ENCODE measurements around the gene TRMT112.
A peak's percentile ranks its signal among the peaks of the same experiment; 100 is the strongest.

TRMT112 gene

DNA sequence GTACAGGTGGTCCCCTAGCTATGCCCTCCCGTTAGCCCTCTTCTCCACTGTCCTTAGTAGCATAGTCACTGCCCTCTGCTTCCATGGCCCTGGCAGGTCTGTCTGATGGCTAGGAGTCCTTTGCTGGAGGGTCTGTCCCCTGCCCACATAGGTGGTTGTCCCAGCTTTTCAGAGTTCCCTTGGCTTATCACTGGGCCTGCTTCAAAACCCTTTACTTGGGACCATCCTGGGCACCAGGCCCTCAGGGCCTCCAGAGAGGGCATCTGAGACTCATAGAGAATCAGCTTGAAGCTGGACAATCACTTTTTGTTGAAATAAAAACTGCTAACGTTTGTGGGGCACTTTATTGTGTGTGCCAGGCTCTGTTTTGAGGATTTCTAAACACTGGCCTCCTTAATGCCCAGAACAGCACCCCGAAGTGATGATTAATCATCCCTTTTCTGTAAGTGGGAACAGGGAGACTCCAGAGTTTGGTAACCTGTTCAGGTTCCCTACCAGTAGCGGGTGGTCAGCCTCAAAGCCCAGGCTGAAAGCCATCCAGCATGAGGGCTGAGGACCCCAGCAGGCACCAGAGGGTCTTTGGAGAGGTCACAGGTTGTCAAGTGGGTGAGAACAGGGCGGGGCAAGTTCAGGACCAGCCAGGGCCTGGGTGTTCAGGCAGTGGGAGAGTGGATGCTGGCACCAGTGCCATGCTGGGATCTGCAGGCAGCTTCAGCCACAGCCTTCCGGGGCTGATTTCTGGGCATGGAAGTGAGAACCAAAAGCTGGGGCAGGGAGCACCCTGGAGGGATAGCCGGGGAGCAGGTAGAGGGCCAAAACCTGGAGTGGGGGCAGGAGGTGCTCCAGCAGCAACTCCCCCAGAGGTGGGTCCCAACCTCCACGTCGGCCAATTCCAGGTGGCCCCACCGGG lies 26.8 kb downstream of the TRMT112 start:
- no peak for DNase-seq

DNA sequence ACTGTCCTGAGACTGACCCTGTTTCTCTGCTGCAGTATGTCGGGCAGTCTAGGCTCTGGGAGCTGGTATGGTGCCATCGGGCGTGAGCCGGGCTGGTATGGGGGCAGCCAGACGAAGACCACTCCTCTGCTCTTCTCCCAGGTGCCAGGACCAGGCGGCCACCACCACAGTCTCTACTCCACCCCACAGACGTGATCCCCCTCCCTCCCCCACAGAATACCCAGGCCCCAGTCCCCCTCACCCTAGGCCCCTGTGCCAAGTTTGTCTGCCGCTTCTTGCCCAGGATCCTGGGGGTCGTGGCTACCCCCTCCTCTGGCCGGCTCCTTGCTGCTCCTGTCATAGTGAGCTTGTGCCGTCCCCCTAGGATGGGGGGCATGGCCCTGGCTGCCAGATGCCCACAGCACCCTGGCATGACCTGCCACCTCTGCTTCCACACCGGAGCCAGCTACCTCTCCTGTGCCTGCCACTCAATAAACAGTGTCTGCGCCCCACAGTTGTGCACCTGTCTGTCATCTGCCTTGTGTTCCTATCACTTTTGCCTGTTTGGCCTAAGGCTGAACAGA lies 28.3 kb downstream of the TRMT112 start:
- no peak for DNase-seq

- no peak for DNase-seq
Measured at GRCh38 chr11:64288353-64288750, 29.0 kb downstream of the TRMT112 start.

- DNase-seq, result no peak
Measured at GRCh38 chr11:64287676-64288352, 29.5 kb downstream of the TRMT112 start.

DNA sequence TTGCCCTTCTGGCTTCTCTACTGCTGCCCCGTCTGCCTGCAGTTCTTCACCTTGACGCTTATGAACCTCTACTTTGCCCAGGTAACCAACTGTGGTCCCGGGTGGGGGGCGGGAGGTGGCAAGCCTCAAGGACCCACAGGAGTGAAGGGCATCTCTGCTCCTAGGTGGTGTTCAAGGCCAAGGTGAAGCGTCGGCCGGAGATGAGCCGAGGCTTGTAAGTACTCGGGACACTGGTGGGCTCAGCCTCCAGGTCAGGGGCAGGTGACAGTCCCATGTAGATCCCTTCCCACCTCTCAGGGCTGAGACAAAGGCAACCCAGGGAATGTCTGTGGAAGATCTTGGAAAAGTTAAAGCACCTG lies 30.6 kb downstream of the TRMT112 start:
- no peak for DNase-seq

DNA sequence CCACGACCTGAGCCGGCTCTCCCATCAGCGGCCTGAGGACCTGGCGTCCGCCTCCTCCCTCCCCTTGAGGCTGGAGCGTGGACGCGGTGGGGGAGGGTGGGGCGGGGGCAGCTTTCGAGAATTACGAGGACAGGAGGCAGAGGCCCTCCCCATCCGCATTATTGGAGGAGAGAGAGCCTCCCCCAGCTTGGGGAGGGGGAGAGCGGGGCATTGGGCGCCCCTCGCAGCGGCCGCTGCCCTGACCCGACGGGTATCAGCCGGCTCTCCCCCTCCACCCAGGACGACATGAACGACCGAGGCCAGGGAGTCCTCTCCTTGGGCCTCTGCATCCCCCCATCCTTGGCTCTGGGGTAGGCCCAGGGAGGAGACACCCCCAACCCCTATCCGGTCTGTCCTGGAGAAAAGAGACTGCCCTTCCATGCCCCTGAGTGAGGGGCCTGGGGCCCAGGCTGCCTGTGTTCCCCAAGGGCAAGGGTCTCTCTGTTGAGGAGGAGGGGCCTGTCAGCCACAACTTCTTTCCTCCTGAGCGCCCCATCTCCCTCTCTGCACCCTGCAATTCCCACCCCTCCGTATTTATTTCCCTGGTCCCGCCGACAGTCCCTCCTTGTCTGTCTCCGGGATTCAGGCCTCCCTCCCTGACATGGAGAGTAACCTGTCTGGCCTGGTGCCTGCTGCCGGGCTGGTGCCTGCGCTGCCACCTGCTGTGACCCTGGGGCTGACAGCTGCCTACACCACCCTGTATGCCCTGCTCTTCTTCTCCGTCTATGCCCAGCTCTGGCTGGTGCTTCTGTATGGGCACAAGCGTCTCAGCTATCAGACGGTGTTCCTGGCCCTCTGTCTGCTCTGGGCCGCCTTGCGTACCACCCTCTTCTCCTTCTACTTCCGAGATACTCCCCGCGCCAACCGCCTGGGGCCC lies 31.2 kb downstream of the TRMT112 start:
- DNase-seq, result peak; percentile 37

- peak; percentile 92 for DNase-seq
Measured at GRCh38 chr11:64284962-64285884, 32.1 kb downstream of the TRMT112 start, which contains the start of gene GPR137. GPR137 (plus strand) TSS chr11:64285848; CDS start chr11:64286525, 677 bp downstream.

DNA sequence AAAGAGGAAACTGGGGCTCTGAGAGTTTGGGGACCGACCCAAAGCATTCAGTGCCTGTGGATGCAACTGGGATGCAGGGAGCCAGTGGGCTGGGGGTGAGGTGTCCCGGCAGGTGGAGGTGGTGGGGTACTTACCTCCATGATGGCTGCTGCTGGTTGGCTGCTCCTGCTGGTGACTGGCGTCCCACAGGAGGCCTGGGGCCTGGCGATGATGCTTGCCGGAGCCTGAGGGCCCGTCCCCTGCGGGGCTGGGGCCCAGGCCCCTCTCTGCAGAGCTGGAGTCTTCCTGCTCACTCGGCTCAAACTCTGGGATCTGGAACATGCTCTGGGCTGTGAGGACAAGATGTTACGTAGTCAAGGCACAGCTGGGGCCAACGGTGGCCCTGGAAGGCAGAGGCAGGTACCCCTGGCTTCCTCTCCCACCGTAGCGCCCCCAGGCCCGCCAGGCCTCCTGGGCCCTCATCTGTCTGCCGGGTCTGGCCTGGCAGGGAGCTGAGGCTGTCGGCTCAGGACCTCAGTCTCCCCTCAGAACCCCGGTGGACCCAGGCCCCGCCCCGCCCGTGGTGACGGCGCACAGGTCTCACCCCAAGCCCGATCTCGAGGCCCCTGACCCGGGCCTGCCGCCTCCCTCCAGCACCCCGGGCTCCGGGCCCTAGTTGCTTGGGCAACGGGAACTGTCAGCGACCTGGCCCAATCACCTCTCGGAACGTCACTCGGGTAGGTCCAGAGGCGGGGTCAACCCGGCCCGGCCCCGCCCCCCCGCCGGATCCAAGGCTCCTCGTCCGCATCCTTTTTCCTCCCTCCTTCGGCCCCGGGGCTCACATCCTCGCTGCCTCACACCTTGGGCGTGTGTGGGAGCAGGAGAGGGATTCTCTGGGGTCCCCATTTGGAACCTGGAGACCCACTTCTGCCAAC lies 33.1 kb downstream of the TRMT112 start, which contains the start of gene BAD:
BAD (minus strand) TSS at position 618 of the 914 bp plus-strand sequence; CDS start at position 321, 297 bp downstream.
- peak; percentile 96 for DNase-seq

DNA sequence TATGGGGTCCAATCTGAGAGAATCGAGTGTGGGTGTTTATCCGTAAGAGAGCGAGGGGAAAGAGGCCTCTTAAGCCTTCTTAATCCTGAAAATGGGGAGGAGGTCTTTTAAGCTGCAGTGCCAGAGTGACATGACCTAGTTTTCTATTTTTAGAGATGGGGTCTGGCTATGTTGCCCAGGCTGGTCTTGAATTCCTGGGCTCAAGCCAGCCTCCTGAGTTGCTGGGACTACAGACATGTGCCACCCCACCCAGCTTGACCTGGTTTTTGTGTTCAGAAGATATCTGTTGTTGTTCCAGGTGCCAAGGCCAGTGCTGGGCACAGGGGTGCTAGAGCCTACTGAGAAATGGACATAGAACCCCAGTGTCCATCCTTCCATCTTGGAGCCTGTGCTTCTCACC lies 34.3 kb downstream of the TRMT112 start:
- DNase-seq, result no peak

GRCh38 chr11:64281957-64282770 lies 35.2 kb downstream of the TRMT112 start:
- DNase-seq, result no peak

- DNase-seq, result no peak
Measured at GRCh38 chr11:64278576-64279190, 38.7 kb downstream of the TRMT112 start.

- DNase-seq, result no peak
Measured at GRCh38 chr11:64276653-64277431, 40.5 kb downstream of the TRMT112 start.

- DNase-seq, result no peak
Measured at GRCh38 chr11:64275841-64276240, 41.5 kb downstream of the TRMT112 start.

DNA sequence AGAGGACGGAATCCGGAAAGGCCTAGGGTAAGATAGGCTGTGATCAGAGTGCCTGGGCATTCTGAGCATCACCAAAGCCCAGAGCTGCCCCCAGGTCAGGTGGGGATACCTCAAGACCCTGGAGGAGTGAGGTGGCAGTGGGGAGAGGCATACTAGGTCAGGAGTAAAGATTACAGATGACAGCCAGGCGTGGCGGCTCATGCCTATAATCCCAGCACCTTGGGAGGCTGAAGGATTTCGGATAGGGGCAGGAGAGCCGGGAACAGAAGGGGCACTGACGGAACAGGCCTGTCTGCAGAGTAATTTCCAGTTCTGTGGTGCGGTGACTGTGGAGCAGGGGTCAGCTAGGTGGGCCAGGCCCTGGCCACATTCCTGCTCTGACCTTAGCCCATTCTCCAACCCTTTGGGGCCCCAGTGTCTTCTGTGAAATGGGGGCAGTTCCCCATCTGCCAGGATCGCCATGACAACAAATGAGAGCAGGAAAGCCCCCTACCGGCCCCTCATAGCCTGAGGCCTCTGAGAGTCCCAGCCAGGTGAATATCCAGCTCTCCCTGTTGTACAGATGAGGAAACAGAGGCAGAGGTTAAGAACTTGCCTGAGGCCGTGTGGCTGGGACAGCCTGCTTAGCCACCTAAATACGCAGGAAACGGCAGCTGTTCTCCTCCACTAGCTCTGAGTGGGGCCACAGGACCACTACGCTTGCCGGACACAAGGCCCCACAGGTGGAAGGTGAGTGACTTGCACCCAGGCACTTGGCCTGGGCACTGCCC lies 42.1 kb downstream of the TRMT112 start:
- DNase-seq, result no peak

DNA sequence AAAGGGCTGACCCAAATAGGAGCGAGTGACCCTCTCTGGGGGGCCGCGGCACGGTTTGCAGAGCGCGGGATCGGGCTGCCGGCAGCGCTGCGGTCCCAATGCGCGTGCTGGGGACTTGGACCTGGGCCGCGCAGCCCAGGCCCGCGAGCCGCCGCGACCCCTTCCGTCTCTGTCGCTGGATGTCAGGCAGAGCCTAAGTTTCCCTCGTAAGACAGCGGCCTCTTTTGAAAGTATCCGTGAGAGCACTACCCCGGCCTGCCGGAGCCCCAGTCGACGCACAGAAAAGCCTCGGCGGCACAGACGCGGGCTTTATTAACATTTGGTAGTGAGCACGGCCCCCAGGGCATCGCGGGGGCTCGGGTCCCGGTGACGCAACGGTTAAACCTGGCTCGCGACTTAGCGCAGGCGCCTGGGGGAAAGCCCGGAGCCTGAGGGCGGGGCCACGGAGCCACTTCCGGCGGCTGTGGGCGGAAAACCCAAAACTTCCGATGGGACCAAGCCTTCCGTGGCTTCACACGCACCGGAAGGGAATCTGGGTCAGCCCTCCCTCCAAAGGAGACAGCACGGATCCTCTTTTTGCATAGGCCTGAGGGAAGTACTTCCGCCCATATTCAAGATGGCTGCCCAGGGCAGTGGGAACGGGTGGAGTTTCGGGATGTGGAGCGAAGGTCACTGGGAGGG lies 47.7 kb downstream of the TRMT112 start:
- DNase-seq, result peak; percentile 98

GRCh38 chr11:64268893-64269539 lies 48.3 kb downstream of the TRMT112 start:
- DNase-seq, result no peak

Measured in CD4-positive, alpha-beta T cell treated with Interleukin-21 for 1 hour (primary cell).